NCI-H2107 treated with DMSO at 0.1 percent for 48 hours (cell line): Measurements from ENCODE around the gene COMMD2.

Experiments
- DNase-seq: peaks from one replicate; lab custom pipeline; 2025; ENCODE audit not compliant: unreplicated experiment; lab: John Stamatoyannopoulos, UW

COMMD2 gene

GRCh38 chr3:149752051-149752787 lies at the start of gene COMMD2:
Gene COMMD2 (minus strand): TSS chr3:149752489. CDS start chr3:149752444, 45 bp downstream.
- DNase-seq, result peak; percentile 74

DNA sequence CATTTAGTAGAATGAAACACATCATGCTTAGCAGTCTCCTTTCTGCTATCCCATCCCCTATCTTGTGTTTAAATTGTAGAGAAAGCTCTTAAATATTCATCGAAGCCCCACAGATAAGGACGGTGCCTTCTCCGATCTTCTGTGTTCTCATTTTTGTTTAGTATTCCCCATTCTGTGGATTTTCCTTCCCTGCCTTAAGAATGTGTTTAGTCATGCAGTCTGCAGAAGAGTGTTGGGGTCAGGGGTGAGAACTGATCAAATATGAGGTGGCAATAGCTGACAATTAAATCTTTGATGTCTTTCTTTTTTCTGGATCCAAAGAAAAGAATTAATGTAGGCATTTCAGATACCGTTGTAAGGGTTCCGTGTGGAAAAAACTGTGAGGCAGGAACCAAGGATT lies 49.4 kb upstream of the COMMD2 start:
- DNase-seq, result no peak

- no peak for DNase-seq
These were observed 48.9 kb upstream of the COMMD2 start for GRCh38 chr3:149801195-149801594.

DNA sequence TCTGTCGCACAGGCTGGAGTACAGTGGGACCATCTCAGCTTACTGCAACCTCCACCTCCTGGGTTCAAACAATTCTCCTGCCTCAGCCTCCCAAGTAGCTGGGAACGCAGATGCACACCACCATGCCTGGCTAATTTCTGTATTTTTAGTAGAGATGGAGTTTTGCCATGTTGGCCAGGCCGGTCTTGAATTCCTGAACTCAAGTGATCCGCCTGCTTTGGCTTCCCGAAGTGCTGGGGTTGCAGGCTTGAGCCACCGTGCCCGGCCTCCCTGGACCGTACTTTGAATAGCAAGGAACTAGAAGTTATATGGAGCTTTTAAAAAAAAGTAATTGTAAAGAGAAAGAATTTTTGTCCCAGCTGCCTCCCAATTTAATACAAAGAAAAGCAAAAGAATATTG lies 48.4 kb upstream of the COMMD2 start:
- DNase-seq, result no peak

DNA sequence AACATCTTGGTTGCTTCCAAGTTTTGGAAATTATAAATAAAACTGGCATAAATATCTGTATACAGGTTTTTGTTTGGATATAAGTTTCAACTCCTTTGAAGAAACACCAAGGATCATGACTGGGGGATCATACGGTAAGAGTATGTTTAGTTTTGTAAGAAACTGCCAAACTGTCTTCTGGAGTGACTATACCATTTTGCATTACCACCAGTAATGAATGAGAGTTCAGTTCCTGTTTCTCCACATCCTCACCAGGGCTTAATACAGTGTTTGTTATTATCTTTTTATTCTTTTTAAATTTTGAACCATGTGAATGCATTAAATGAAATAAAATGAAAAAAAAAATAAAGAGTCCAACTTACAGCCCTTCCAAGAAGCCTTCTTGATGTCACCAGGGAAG lies 43.7 kb upstream of the COMMD2 start:
- DNase-seq, result no peak

- no peak for DNase-seq
These were observed 40.4 kb upstream of the COMMD2 start, which contains the start of gene ANKUB1 for GRCh38 chr3:149792452-149793270. Gene ANKUB1 (minus strand): TSS chr3:149792554. CDS start chr3:149792366, 188 bp downstream.

- no peak for DNase-seq
These were observed 38.4 kb upstream of the COMMD2 start for GRCh38 chr3:149790698-149791097.

GRCh38 chr3:149790268-149790667 lies 38.0 kb upstream of the COMMD2 start:
- no peak for DNase-seq

- no peak for DNase-seq
These were observed 31.9 kb upstream of the COMMD2 start for GRCh38 chr3:149784064-149784704.

DNA sequence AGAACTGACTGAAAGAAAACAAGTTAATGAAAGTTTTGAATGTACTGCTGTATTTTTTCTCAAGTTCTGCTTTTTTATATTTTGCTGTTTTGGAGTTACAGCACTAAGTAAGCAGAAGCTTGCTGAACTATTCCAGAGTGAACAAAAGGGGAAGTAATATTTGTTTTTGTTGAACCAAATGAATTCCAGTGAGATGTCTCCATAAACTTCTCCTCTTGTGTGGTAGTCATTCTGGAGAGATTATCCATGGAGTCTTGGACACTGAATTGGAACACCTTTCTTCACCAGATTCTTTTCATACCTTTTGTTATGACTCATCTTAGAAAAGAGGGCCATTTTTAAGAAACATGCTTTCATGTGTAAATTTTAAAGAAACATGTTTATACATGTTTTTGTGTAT lies 31.3 kb upstream of the COMMD2 start:
- DNase-seq, result no peak

DNA sequence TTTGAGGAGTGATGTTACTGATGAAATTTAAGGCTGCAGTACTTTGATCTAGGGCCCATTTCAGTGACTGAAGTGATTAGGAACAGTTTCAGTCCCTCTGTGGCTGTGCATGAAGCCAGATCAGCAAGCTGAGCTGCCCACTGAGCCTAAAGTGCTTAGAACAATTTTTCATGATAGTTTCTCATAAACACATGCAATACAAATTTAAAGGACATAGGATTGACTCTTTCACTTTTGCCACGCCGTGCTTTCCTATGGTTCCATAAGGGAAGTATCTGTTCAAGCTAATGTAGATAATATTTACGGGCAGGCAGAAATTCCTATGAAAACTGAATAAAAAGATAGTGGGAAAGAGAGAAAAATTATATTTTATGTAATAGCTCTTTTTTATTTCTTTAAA lies 29.5 kb upstream of the COMMD2 start:
- no peak for DNase-seq

- no peak for DNase-seq
These were observed 28.9 kb upstream of the COMMD2 start for GRCh38 chr3:149781211-149781610.

GRCh38 chr3:149777414-149778214 lies 25.3 kb upstream of the COMMD2 start:
- DNase-seq, result no peak

GRCh38 chr3:149776170-149776569 lies 23.9 kb upstream of the COMMD2 start:
- DNase-seq, result no peak

DNA sequence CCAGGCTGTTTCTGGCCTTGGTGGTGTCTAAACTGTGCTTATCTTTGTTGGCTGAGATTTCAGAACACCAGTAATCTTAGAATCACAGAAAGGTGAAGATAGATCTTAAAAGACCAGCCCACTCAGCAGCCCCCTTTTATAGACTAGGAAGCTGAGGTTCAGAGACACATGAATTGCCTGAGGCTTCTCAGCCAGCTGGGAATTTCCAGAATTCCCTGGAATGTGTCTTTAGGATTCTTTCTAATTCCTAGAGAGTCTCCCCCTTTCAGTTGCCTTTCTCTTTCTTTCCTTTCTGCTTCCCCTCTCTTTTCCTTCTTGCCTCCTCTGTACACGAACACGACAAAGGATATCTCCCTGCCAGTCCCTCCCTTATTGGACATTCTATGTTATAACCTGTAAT lies 20.6 kb upstream of the COMMD2 start:
- no peak for DNase-seq

DNA sequence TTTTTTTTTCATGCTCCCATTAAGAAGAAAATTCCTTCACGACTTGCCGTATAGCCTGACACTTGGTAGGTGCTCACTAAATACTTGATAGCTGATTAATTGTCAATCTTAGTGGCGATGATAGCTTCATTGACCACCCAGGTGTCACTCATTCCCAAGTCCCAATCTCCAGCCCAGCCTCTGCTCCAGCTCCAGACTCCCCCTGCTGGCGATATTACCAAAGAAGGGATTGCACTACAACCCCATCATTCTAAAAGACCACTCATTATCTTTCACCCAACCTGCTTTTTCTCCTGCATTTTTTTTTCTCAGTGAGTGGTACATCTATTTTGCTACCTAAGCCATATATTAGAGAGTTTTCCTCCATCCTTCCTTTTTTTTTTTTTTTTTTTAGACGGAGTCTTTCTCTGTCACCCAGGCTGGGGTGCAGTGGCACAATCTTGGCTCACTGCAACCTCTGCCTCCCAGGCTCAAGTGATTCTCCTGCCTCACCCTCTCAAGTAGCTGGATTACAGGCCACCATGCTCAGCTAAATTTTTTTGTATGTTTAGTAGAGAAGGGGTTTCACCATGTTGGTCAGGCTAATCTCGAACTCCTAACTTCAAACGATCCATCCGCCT lies 19.5 kb upstream of the COMMD2 start:
- peak; percentile 59 for DNase-seq

DNA sequence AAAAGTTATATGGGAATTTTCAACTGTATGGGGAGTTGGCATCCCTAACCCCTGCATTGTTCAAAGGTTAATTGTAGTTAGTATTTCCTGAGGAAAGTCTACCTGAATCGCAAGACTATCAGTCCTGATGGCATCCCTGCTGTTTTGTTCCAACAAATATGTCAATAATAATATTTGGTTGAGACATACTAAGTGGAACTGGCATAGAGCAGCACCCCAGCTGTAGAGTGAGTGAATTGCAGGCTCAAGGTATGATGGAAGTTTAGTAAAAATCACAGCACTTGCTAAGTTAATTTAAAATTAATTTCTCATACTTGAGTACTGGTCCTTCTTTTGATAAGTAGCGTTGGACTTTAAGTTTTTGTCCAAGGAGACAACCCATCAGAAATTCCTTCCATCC lies 18.0 kb upstream of the COMMD2 start:
- no peak for DNase-seq

GRCh38 chr3:149768704-149769103 lies 16.4 kb upstream of the COMMD2 start:
- DNase-seq, result no peak

DNA sequence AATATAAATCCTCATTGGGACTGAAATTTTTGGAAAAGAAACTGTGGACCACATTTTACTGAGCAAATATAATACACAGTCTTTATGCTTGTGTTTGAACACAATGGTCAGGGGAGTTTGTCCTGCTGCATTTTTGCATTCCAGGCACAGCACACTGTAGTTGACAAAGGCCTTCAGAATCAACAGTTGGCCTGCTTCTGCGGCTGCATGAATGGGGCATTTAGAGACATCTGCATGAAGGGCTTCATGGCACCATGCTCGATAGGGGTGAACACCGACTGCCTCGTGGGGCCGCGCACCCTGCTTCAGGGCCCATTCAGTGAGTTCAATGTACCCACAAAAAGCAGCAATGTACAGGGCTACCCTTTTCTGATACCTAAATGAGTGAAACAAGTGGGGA lies 15.4 kb upstream of the COMMD2 start:
- no peak for DNase-seq

DNA sequence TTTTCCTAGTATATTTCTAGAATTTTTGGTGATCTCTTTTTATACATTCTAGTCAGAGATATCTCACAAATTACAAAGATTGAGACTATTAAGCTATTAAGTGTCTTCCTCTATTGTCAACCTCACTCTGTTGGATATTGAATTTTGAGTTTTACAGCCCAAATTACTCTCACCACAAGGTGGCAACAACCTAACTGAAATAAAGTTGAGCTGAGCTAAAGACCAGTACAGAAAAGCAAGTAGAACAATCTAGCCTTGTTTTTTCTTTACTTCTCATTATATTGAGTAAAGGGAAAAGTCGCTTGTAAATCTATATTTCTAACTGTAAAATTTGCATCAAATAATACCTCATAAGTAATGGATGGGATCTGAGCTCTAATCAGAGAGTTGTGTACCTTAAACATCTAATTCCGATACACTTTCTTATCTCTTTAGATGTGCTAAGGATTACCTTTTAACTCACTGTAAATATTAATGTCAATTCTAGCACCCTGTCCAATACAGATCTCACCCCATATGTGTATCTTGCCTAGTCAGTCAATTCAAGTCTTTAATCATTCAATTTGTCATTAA lies 13.6 kb upstream of the COMMD2 start:
- no peak for DNase-seq
